Ishikawa (cell line): Measurements from ENCODE around the gene MAPK11.

Experiments used
- CEBPB ChIP-seq: IDR thresholded peaks from 2 replicates; pipeline ENCODE4 v1.6.1; 2012
- CREB1 ChIP-seq: IDR thresholded peaks from 2 replicates; pipeline ENCODE4 v1.6.1; 2012; ENCODE audit warnings: low read depth
- EGR1 ChIP-seq: IDR thresholded peaks from 2 replicates; pipeline ENCODE4 v1.6.1; 2012
- EP300 ChIP-seq: IDR thresholded peaks from 2 replicates; pipeline ENCODE4 v1.6.1; 2012; ENCODE audit warnings: borderline replicate concordance
- FOXM1 ChIP-seq: IDR thresholded peaks from 2 replicates; pipeline ENCODE4 v1.6.1; 2012; ENCODE audit warnings: low read depth, borderline replicate concordance
- NFIC ChIP-seq: IDR thresholded peaks from 2 replicates; pipeline ENCODE4 v1.6.1; 2012
- RAD21 ChIP-seq: IDR thresholded peaks from 2 replicates; pipeline ENCODE4 v1.6.1; 2012; ENCODE audit warnings: low read depth
- TAF1 ChIP-seq: IDR thresholded peaks from 2 replicates; pipeline ENCODE4 v1.6.1; 2012; ENCODE audit warnings: low read depth, mild to moderate bottlenecking
- TCF12 ChIP-seq: IDR thresholded peaks from 2 replicates; pipeline ENCODE4 v1.6.1; 2012; ENCODE audit warnings: low read depth
- TEAD4 ChIP-seq: IDR thresholded peaks from 2 replicates; pipeline ENCODE4 v1.6.1; 2012
- YY1 ChIP-seq: IDR thresholded peaks from 2 replicates; pipeline ENCODE4 v1.6.1; 2012; ENCODE audit warnings: low read depth
- ZBTB7A ChIP-seq: IDR thresholded peaks from 2 replicates; pipeline ENCODE4 v1.6.1; 2012; ENCODE audit warnings: low read depth
- TF ChIP-seq, protein P1 (sequence below): IDR thresholded peaks from 2 replicates; pipeline ENCODE4 v1.6.1; 2012
- TF ChIP-seq, protein P2 (sequence below): IDR thresholded peaks from 2 replicates; pipeline ENCODE4 v1.6.1; 2012
- TF ChIP-seq, protein P3 (sequence below): IDR thresholded peaks from 2 replicates; pipeline ENCODE4 v1.6.1; 2012; ENCODE audit warnings: low read depth, mild to moderate bottlenecking

The MAPK11 gene

DNA sequence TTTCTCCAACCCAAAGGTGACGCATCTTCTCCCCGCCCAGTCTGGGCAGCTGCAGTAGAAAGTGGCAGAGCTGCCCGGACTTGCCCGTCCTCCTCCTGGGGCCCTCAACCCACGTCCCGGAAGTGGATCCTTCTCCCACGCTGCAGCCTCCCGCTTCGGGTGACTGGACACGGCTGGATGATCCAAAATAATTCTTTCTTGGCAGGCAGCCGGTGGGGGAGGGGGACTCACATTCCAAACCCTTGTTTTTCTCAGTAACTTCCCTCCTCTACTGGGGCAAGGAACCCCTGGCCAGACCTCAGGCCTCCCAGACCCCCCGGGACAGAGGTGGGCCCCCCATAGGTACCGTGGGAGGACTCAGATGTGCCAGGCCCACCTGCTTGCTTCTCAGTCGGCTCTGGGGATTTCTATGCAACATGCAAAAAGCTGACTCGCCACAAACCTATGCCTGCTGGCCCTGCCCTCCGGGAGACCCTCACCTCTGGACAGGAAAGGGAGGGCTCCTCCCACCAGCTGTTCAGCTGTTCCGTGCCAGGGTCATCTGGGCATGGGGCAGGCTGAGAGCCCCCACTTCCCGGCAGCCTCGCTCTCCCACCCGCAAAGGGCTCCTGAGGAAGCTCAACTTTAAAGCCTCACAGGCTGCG is 35.9 kb upstream of the MAPK11 start:
- TF ChIP-seq TCF12 (peak; percentile 96), ZBTB7A (peak; percentile 84; the same call in 1 of the 2 replicates), RAD21 (peak; percentile 27; the same call in 1 of the 2 replicates), YY1 (peak; percentile 55; the same call in 1 of the 2 replicates), CEBPB (0 out of 2 replicates have a peak, but pooled peaks have one; percentile 29), EP300 (peak; percentile 95), EGR1 (peak; percentile 97), NFIC (peak; percentile 99), FOXM1 (peak; percentile 86; the same call in 1 of the 2 replicates), TEAD4 (peak; percentile 96), CREB1 (no peak), TAF1 (0 out of 2 replicates have a peak, but pooled peaks have one; percentile 46)
- TF ChIP-seq, protein P1, sequence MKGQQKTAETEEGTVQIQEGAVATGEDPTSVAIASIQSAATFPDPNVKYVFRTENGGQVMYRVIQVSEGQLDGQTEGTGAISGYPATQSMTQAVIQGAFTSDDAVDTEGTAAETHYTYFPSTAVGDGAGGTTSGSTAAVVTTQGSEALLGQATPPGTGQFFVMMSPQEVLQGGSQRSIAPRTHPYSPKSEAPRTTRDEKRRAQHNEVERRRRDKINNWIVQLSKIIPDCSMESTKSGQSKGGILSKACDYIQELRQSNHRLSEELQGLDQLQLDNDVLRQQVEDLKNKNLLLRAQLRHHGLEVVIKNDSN = peak; percentile 33; the same call in 1 of the 2 replicates
- TF ChIP-seq, protein P2, sequence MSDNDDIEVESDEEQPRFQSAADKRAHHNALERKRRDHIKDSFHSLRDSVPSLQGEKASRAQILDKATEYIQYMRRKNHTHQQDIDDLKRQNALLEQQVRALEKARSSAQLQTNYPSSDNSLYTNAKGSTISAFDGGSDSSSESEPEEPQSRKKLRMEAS = peak; percentile 81; the same call in 1 of the 2 replicates
- TF ChIP-seq, protein P3, sequence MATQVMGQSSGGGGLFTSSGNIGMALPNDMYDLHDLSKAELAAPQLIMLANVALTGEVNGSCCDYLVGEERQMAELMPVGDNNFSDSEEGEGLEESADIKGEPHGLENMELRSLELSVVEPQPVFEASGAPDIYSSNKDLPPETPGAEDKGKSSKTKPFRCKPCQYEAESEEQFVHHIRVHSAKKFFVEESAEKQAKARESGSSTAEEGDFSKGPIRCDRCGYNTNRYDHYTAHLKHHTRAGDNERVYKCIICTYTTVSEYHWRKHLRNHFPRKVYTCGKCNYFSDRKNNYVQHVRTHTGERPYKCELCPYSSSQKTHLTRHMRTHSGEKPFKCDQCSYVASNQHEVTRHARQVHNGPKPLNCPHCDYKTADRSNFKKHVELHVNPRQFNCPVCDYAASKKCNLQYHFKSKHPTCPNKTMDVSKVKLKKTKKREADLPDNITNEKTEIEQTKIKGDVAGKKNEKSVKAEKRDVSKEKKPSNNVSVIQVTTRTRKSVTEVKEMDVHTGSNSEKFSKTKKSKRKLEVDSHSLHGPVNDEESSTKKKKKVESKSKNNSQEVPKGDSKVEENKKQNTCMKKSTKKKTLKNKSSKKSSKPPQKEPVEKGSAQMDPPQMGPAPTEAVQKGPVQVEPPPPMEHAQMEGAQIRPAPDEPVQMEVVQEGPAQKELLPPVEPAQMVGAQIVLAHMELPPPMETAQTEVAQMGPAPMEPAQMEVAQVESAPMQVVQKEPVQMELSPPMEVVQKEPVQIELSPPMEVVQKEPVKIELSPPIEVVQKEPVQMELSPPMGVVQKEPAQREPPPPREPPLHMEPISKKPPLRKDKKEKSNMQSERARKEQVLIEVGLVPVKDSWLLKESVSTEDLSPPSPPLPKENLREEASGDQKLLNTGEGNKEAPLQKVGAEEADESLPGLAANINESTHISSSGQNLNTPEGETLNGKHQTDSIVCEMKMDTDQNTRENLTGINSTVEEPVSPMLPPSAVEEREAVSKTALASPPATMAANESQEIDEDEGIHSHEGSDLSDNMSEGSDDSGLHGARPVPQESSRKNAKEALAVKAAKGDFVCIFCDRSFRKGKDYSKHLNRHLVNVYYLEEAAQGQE = 0 out of 2 replicates have a peak, but pooled peaks have one; percentile 21

DNA sequence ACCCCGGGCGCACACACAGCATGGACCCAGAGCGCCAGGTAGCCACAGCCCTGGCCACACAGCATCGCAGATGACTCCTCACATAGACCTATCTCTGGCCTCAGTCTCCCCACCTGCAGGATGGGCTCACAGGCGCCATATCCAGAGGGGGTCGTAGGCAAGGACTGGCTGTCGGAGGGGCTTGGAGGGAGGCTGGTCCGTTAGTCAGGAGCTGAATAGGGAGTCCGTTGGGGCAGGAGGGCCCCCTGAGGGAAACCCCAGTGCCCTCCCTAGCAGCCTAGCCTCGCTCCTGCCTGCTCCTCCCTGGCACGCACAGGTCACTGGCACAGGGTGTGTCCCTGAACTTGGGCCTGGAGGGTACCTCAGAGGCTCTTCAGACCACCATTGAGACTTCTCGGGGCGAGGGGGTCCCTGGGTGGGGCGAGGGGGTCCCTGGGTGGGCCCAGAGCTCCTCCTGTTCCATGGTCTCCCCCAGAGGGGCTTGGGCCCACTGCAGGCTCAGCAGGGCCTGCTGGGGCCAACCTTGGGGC is 35.3 kb upstream of the MAPK11 start:
- TF ChIP-seq EP300 (no peak), NFIC (no peak), CREB1 (no peak)
- TF ChIP-seq, protein P1 = no peak
- TF ChIP-seq, protein P2 = no peak

DNA sequence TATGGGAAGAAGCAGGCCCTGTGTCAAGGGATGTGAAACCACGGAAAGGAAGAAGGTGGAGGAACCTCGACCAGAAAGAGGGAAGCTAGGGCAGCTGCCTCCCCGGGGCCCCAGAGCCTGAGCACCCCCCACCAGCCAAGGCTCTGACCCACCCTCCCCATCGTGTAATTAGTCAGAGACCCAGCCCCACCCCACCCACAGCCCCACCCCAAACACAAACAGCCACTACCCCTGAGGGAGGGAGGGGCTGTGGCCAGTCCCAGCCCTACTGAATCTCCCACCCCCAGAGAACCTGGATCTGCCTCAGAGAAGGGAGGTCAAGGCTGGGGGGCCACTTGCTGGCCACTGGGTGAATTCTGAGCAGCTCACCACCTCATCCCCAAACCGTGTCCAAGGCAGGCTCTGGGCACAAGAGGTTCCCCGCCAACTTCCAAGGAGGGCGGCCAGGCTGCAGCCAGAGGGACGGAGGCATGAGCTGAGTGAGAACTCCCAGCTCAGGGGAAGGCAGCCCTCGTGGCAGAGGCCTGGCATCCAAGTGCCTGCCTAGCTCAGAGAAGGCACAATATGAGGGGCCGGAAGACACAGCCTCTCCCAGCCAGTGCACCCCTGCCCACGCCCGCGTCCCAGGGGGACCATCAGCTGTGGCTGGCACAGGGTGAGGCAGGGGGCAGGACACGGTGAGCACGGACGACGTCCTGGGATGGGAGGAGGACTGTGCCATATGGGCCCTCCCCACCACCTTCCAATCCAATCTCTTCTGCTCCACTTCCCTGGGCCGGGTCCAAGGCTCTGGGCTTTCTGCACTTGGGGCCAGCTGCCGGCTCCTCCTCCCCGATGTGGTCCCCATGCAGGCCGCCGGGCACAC is 34.6 kb upstream of the MAPK11 start:
- TF ChIP-seq, protein P3 = no peak
- TF ChIP-seq EP300 (no peak), RAD21 (no peak), TEAD4 (no peak), CEBPB (no peak), TAF1 (no peak), NFIC (peak; percentile 27; the same call in 1 of the 2 replicates), EGR1 (no peak), ZBTB7A (no peak), YY1 (no peak), CREB1 (no peak), FOXM1 (no peak), TCF12 (peak; percentile 16; the same call in 1 of the 2 replicates)
- TF ChIP-seq, protein P2 = no peak; the same call in 1 of the 2 replicates
- TF ChIP-seq, protein P1 = no peak

DNA sequence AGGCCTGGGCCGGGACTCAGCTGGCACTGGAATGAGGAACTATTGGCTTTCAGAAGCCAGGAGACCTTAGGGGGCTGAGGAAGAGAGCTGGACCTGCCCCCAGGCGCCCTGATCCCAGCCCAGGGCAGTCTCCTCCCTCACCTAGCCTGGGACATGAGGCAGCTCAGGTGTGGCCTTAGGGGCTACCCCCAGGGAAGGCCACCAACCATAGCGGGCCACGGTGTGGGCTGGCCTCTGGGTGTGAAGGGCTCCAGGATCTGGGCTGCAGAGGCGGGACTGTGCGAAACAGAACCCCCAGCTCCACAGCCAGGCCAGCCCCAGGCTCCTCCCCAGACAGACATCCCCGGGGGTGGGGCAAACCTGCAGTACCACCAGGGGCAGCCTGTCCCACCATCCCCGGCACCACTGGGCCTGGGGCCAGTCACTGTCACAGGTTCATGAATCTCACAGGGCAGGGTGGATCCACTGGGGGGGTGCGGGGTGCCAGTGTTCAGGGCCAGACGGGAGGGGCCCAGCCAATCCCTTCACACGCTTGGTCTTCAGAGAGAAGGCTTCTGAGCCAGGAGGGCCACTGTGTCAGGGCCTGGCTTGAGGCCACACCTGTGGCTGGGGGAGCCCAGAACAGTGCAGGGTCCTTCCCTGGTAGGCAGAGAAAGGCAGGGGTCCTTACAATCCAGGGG is 33.8 kb upstream of the MAPK11 start:
- TF ChIP-seq TAF1 (no peak), TEAD4 (no peak), NFIC (0 out of 2 replicates have a peak, but pooled peaks have one; percentile 14), CREB1 (no peak)
